ENCODE results near the gene KCNJ2. TPM values are rescaled to one million over a fixed set of nuclear protein-coding genes. Genes with fewer than 3 reads are reported as not detected.

The KCNJ2 gene
- total RNA-seq, 2 experiments from 2014 or later = not detected

DNA sequence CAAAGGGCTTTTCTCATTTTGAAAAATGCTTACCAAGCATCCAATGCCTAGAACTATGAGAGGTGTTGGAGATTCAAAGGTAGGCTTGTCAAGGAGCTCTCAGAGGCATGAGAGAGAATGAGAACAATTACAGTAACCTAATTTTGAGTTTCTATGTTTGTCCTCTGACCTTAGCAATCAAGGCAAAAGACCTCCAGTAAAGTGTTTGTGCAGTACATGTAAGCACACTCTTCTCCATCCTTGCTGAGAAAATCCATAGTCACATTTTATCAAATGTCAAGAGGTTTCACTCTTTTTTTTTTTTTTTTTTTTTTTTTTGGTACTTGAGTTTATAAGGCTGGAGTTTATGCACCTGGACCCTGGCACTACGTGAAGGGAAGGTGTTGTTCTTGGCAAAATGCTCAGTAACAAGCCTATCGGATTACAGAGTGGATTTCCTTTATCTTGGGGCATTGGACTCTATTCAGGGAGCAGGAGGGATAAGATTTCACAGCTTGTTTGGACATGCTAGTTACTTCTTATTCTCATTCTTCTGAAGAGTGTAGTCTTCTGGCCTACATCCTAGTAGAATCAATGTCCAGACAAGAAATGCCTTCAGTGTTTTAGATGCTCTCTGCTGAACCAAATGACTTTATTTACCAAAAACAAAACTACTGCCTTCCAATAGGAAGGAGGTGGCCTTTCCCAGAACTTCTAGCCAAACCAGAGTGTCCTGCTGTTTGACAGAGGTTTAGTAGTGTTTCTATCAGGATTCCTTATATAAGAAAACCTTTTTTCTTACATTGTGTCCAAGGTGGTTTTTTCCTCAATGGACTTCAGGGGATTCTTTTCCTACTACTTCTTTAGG, 21.9 kb downstream of the KCNJ2 start:
- CTCF ChIA-PET = no interaction called here
- intact Hi-C loops (cut with micrococcal nuclease) = no loop called here

GRCh38 chr17:70195091-70195490, 25.8 kb downstream of the KCNJ2 start:
- Mint-ChIP-seq H3K36me3 (ENCODE audit: low read depth) (no peaks in the 10 kb centered on the region), H3K9me3 (peaks cover 1% of the 10 kb centered on the region), H3K4me3 (no peak overlapping the region), H3K27ac (no peak overlapping the region), H3K27me3 (peaks cover 2% of the 10 kb centered on the region), H3K4me1 (ENCODE audit: low read depth) (no peaks in the 10 kb centered on the region)
- TF ChIP-seq CTCF (IDR thresholded peaks at IDR 0.05) = no peak
- CTCF ChIA-PET = interaction anchor here (1.0 kb wide), 1 partner anchor 13 kb away, joined by 3 read pairs; no protein-coding TSS in a partner anchor
- ATAC-seq (no peak), DNase-seq (no peak)
- intact Hi-C loops (cut with micrococcal nuclease) = no loop called here
- POLR2A ChIA-PET = no interaction called here

More for the DNA sequence above, 21.9 kb downstream of the KCNJ2 start:
- H3K27ac Mint-ChIP-seq = no peak overlapping the region
- POLR2A ChIA-PET = no interaction called here
- DNase-seq (no peak), ATAC-seq (no peak)
- no peak overlapping the region for H3K4me3 Mint-ChIP-seq
- H3K27me3 Mint-ChIP-seq = peaks cover 5% of the 10 kb centered on the region
- H3K9me3 Mint-ChIP-seq = peaks cover 1% of the 10 kb centered on the region
- H3K4me1 Mint-ChIP-seq (ENCODE audit: low read depth) = no peaks in the 10 kb centered on the region
- no peak for TF ChIP-seq CTCF (IDR thresholded peaks at IDR 0.05)
- no peaks in the 10 kb centered on the region for H3K36me3 Mint-ChIP-seq (ENCODE audit: low read depth)

- TF ChIP-seq CTCF (IDR thresholded peaks at IDR 0.05) = no peak
- intact Hi-C loops (cut with micrococcal nuclease) = no loop called here
- DNase-seq = no peak
- ATAC-seq = no peak
- peaks cover 4% of the 10 kb centered on the region for H3K27me3 Mint-ChIP-seq
- no peaks in the 10 kb centered on the region for H3K9me3 Mint-ChIP-seq
- no peak overlapping the region for H3K4me3 Mint-ChIP-seq
- no peaks in the 10 kb centered on the region for H3K4me1 Mint-ChIP-seq (ENCODE audit: low read depth)
- H3K36me3 Mint-ChIP-seq (ENCODE audit: low read depth) = no peaks in the 10 kb centered on the region
- no peak overlapping the region for H3K27ac Mint-ChIP-seq
- ChIA-PET POLR2A (no interaction called here), CTCF (no interaction called here)
Observed at GRCh38 chr17:70201872-70202419, 32.6 kb downstream of the KCNJ2 start.

DNA sequence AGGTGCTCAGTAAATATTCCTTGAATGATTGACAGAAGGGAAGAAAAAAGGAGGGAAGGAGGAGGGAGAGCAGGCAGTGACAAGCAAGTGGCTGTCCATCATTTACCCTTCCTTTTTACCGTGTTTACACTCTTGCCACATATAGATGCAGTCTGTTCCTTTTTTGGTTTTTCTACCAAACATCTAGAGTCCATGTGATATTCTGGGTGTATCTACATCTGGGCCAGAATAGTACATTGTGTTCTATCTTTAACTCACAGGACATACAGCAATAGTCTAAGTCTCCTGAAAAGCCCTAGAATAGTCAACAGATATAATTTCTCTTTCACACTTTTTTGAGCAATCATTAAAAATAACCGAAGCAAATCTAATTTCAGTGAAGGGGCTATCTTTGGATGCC, 33.5 kb downstream of the KCNJ2 start:
- CTCF ChIA-PET = no interaction called here
- Mint-ChIP-seq H3K4me3 (no peak overlapping the region), H3K27ac (no peak overlapping the region), H3K9me3 (no peaks in the 10 kb centered on the region), H3K36me3 (ENCODE audit: low read depth) (no peaks in the 10 kb centered on the region), H3K4me1 (ENCODE audit: low read depth) (no peaks in the 10 kb centered on the region), H3K27me3 (peaks cover 4% of the 10 kb centered on the region)
- intact Hi-C loops (cut with micrococcal nuclease) = no loop called here
- POLR2A ChIA-PET = no interaction called here
- ATAC-seq (no peak), DNase-seq (no peak)
- TF ChIP-seq CTCF (IDR thresholded peaks at IDR 0.05) = no peak

GRCh38 chr17:70204431-70204830, 35.1 kb downstream of the KCNJ2 start:
- DNase-seq = no peak
- intact Hi-C loops (cut with micrococcal nuclease) = no loop called here
- Mint-ChIP-seq H3K4me3 (no peak overlapping the region), H3K36me3 (ENCODE audit: low read depth) (no peaks in the 10 kb centered on the region), H3K27me3 (peaks cover 4% of the 10 kb centered on the region), H3K27ac (no peak overlapping the region), H3K9me3 (no peaks in the 10 kb centered on the region), H3K4me1 (ENCODE audit: low read depth) (no peaks in the 10 kb centered on the region)
- no peak for ATAC-seq
- ChIA-PET CTCF (no interaction called here), POLR2A (no interaction called here)
- no peak for TF ChIP-seq CTCF (IDR thresholded peaks at IDR 0.05)

All from activated CD8-positive, alpha-beta T cell treated with anti-CD3 and anti-CD28 coated beads for 36 hours (primary cell).